Measurements from ENCODE around the gene SETBP1. TPM values are rescaled to one million over a fixed set of nuclear protein-coding genes. Genes with fewer than 3 reads are reported as not detected.

The SETBP1 gene
- total and polyA plus RNA-seq, 2 of the 8 experiments (the other 6 are each of a cell fraction or from before 2014, with no cell fraction given) = 2.0 to 6.5 TPM

DNA sequence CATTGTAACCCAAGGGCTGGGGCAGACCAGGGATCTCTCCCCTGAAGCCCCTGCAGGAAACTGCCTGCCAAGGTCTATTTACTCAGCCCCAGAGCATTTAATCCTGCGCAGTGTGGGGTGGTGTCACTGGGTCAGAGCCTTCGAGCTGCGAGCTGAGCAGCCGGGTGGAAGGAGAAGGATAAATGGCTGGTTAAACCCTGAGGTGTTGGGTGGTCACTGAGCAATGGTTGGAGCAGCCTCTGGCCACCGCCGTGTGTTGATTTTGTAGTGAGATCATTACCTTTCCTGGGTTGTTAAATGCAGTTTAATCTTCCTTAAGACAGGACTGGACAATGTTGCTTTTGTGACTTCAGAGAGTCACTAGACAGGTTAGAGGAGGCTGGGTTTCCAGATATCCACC lies 98.1 kb downstream of the SETBP1 start:
- 97% methylated on average over 6 of the region's 6 CpGs; no CpG with 5 or more reads in 1 of the 2 experiments for WGBS, 2 experiments (ENCODE audit: extremely low coverage in 1 of 2, insufficient coverage in 1 of 2, insufficient read length in 1 of 2, insufficient replicate concordance in 2 of 2, low coverage in 1 of 2, low lambda C conversion rate in 2 of 2, missing lambda C conversion rate in 1 of 2)
- CTCF ChIA-PET (ENCODE audit: partially characterized antibody) = no interaction called here
- FAIRE-seq = no peak
- TF ChIP-seq ASH2L (IDR thresholded peaks at IDR 0.05; ENCODE audit: low read length) = no peak
- TF ChIP-seq RXRA (IDR thresholded peaks at IDR 0.05; ENCODE audit: insufficient read depth, low read depth, low read length) = no peak
- TF ChIP-seq SIN3A (conservative IDR thresholded peaks at IDR 0.05 in 1 of 2, IDR thresholded peaks at IDR 0.05 in 1 of 2; ENCODE audit: low read depth in 1 of 2, low read length in 2 of 2) = no peak
- no peak for TF ChIP-seq JUN (IDR thresholded peaks at IDR 0.05; ENCODE audit: low read depth, low read length)

More for the DNA sequence above, 98.1 kb downstream of the SETBP1 start:
- Histone ChIP-seq H3K9ac (replicated peaks in 1 of 4; ENCODE audit: extremely low read depth in 1 of 4, low read depth in 3 of 4, low read length in 3 of 4) (no peak overlapping the region), H3K4me2 (ENCODE audit: insufficient read depth in 1 of 2, low read depth in 2 of 2, low read length in 2 of 2) (no peak overlapping the region), H3K9me3 (ENCODE audit: insufficient read depth in 2 of 2, low read depth in 1 of 2, low read length in 1 of 2) (no peaks in the 10 kb centered on the region), H3K79me2 (ENCODE audit: control insufficient read depth in 1 of 2, insufficient read depth in 2 of 2, low read length in 2 of 2) (no peaks in the 10 kb centered on the region), H3K4me3 (ENCODE audit: extremely low read depth in 1 of 4, insufficient read depth in 2 of 4, low read depth in 3 of 4, low read length in 4 of 4) (no peak overlapping the region), H2BK12ac (ENCODE audit: low read depth, low read length) (no peak overlapping the region), H2BK15ac (ENCODE audit: low read length) (no peak overlapping the region), H3K56ac (replicated peaks; ENCODE audit: insufficient read length, low read depth, low read length) (no peak overlapping the region), H3K79me1 (ENCODE audit: low read depth, low read length) (no peaks in the 10 kb centered on the region; the same call in 1 of the 2 replicates), H2BK5ac (ENCODE audit: low read depth, low read length) (no peak overlapping the region), H3K27ac (ENCODE audit: low read depth, low read length) (no peak overlapping the region), H4K8ac (ENCODE audit: extremely low read depth, insufficient read depth, low read length) (no peak overlapping the region; the same call in 1 of the 2 replicates), H3K23ac (ENCODE audit: insufficient read length) (no peak overlapping the region), H3K36me3 (ENCODE audit: control insufficient read depth in 2 of 4, insufficient read depth in 4 of 4, low read length in 3 of 4) (no peaks in the 10 kb centered on the region), H3K4ac (replicated peaks; ENCODE audit: insufficient read length, low read depth, low read length) (no peak overlapping the region), H3K14ac (ENCODE audit: insufficient read length) (no peak overlapping the region), H4K91ac (replicated peaks; ENCODE audit: insufficient read length, low read length) (no peak overlapping the region), H2BK20ac (ENCODE audit: low read length) (no peak overlapping the region), H4K20me1 (replicated peaks in 1 of 2; ENCODE audit: control insufficient read depth in 1 of 2, insufficient read depth in 2 of 2, low read length in 2 of 2) (no peaks in the 10 kb centered on the region), H3K18ac (ENCODE audit: extremely low read depth, low read length) (no peak overlapping the region), H3K27me3 (replicated peaks in 1 of 4; ENCODE audit: control insufficient read depth in 3 of 4, extremely low read depth in 1 of 4, insufficient read depth in 3 of 4, low read length in 3 of 4) (no peaks in the 10 kb centered on the region), H2AK5ac (ENCODE audit: low read depth, low read length) (no peak overlapping the region), H4K5ac (ENCODE audit: insufficient read length, low read depth, low read length) (no peak overlapping the region), H3K4me1 (replicated peaks in 1 of 4; ENCODE audit: control insufficient read depth in 3 of 4, insufficient read depth in 4 of 4, low read length in 3 of 4) (no peaks in the 10 kb centered on the region; a peak in 1 of 7 replicates), H2BK120ac (replicated peaks; ENCODE audit: low read depth, low read length) (no peak overlapping the region), H3K23me2 (ENCODE audit: low read depth, low read length) (no peaks in the 10 kb centered on the region), H2AFZ (ENCODE audit: low read length) (no peak overlapping the region)
- no peak for DNase-seq (ENCODE audit: low read depth in 1 of 2, low spot score in 2 of 2)
- POLR2A ChIA-PET (ENCODE audit: partially characterized antibody) = no interaction called here

Data from H1 (cell line).